ENCODE data around the gene ITSN2. TPM values are rescaled to one million over a fixed set of nuclear protein-coding genes. Genes with fewer than 3 reads are reported as not detected.

The ITSN2 gene
- total and polyA plus RNA-seq, 12 donors, result 35.1 to 108 (median 59.8) TPM

DNA sequence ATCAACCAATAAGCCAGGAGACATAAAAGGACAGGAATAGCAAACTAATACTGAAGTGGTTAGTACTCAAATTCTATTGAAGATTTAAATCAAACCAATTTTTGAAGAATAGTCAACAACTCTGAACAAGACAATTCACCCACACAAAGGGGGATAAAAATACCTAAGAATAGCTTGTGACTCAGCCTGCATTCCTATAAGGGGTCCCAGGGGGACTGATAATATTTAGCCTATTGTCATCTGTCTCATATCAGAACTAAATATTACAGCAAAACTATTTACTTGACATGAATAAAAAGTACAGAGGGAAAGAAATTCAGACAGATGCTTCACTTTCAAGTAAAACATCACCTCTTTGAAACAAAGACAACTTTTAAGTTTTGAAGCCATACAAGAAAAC lies 7.7 kb downstream of the ITSN2 start:
- DNase-seq, result no peak
- intact Hi-C loops (cut with DNase I), result no loop called here
- H3K4me1 ChIP-seq (replicated peaks in 1 of 2), result peaks cover 7 to 46% of the 10 kb centered on the region in 2 donors
- H3K9me3 ChIP-seq (replicated peaks in 1 of 3), result no peaks in the 10 kb centered on the region
- no peak overlapping the region for H3K27ac ChIP-seq
- TF ChIP-seq POLR2A (IDR thresholded peaks at IDR 0.05), result no peak
- TF ChIP-seq, protein P1, sequence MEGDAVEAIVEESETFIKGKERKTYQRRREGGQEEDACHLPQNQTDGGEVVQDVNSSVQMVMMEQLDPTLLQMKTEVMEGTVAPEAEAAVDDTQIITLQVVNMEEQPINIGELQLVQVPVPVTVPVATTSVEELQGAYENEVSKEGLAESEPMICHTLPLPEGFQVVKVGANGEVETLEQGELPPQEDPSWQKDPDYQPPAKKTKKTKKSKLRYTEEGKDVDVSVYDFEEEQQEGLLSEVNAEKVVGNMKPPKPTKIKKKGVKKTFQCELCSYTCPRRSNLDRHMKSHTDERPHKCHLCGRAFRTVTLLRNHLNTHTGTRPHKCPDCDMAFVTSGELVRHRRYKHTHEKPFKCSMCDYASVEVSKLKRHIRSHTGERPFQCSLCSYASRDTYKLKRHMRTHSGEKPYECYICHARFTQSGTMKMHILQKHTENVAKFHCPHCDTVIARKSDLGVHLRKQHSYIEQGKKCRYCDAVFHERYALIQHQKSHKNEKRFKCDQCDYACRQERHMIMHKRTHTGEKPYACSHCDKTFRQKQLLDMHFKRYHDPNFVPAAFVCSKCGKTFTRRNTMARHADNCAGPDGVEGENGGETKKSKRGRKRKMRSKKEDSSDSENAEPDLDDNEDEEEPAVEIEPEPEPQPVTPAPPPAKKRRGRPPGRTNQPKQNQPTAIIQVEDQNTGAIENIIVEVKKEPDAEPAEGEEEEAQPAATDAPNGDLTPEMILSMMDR (IDR thresholded peaks at IDR 0.05), result no peak
- no peaks in the 10 kb centered on the region for H3K27me3 ChIP-seq
- H3K4me3 ChIP-seq, result no peak overlapping the region
- H3K36me3 ChIP-seq (replicated peaks in 1 of 2), result no peaks in the 10 kb centered on the region

DNA sequence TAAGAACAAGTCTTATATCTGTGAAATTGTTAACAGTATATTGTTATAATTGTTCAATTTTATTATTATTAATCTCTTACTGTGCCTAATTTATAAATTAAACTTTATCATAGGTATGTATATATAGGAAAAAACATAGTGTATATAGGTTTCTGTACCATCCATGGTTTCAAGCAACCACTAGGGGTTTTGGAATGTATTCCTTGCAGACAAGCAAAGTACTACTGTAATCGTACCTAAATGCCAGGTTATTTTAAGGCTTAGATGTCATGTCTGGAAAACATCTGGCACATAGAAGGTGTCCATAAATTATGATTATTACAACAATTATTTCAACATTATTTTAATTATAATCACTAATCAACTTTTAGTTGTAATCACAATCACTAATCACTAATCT lies 8.4 kb downstream of the ITSN2 start:
- H3K9me3 ChIP-seq (replicated peaks in 1 of 3), result no peaks in the 10 kb centered on the region
- intact Hi-C loops (cut with DNase I), result no loop called here
- TF ChIP-seq, protein P1 (IDR thresholded peaks at IDR 0.05), result peak in 1 of 6 experiments; percentile 11
- no peak for TF ChIP-seq POLR2A (IDR thresholded peaks at IDR 0.05)
- DNase-seq, result no peak
- H3K4me3 ChIP-seq, result no peak overlapping the region
- H3K27me3 ChIP-seq, result no peaks in the 10 kb centered on the region
- no peak overlapping the region for H3K27ac ChIP-seq
- WGBS, 4 donors, result 23 to 29% (median 27%) methylated on average over 1 of the region's 1 CpG
- H3K36me3 ChIP-seq (replicated peaks in 1 of 2), result no peaks in the 10 kb centered on the region
- H3K4me1 ChIP-seq (replicated peaks in 1 of 2), result peaks cover 7 to 48% of the 10 kb centered on the region in 2 donors

DNA sequence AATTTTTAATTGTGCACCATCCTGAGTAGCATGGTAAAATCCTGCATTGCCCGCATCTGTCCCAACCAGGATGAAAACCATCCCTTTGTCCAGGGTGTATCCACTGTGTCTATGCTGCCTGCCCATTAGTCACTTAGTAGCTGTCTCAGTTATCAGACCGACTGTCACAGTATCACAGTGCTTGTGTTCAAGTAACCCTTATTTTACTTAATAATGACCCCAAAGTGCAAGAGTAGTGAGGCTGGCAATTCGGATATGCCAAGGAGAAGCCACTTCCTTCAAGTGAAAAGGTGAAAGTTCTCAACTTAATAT lies 8.8 kb downstream of the ITSN2 start:
- Histone ChIP-seq H3K9me3 (replicated peaks in 1 of 3) (no peaks in the 10 kb centered on the region), H3K36me3 (replicated peaks in 1 of 2) (no peaks in the 10 kb centered on the region), H3K27ac (no peak overlapping the region), H3K27me3 (no peaks in the 10 kb centered on the region), H3K4me3 (no peak overlapping the region), H3K4me1 (replicated peaks in 1 of 2) (peaks cover 7 to 50% of the 10 kb centered on the region in 2 donors)
- intact Hi-C loops (cut with DNase I), result no loop called here
- DNase-seq, result no peak
- no peak for TF ChIP-seq POLR2A (IDR thresholded peaks at IDR 0.05)
- TF ChIP-seq, protein P1 (IDR thresholded peaks at IDR 0.05), result no peak
- 44 to 59% (median 54%) methylated on average over 3 of the region's 3 CpGs for WGBS, 4 donors

DNA sequence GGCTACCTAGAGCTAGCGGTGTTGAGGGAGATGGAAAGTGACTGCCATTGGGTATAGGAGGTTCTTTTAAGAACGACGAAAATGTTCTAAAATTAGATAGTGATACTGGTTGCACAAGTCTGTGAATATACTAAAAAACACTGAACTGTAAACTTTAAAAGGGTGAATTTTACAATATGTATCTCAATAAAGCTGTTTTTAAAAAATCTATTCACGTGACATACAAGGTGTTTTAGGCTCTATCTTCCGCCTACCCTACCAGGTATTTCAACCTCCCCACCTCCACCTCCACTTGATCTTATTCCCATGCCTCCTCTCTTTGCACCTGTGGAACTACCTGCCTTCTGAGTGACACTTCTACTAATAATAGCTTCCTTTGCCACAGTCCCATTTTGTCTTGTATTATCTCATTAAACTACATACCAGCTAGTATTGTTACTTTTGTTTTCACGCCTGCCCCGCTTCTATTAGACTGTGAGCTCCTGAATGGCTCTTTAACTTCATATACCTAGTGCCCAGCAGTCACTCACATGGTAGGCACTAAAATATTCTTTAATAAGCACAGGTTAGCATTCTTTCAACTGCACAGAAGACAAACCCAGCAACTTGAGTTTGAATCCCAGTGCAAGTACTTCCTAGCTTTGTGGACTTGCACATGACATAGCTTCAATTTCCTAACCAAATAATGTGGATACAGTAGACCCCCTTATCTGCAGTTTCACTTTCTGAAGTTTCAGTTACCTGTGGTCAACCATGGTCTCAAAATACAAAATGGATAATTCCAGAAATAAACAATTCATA lies 9.3 kb downstream of the ITSN2 start:
- H3K27me3 ChIP-seq, result no peaks in the 10 kb centered on the region
- no peaks in the 10 kb centered on the region for H3K9me3 ChIP-seq (replicated peaks in 1 of 3)
- no peak overlapping the region for H3K27ac ChIP-seq
- no peaks in the 10 kb centered on the region for H3K36me3 ChIP-seq (replicated peaks in 1 of 2)
- TF ChIP-seq, protein P1 (IDR thresholded peaks at IDR 0.05), result no peak
- TF ChIP-seq POLR2A (IDR thresholded peaks at IDR 0.05), result no peak
- DNase-seq, result no peak
- intact Hi-C loops (cut with DNase I), result no loop called here
- H3K4me3 ChIP-seq, result no peak overlapping the region
- 86 to 89% (median 88%) methylated on average over 7 of the region's 7 CpGs for WGBS, 4 donors
- peaks cover 7 to 55% of the 10 kb centered on the region in 2 donors for H3K4me1 ChIP-seq (replicated peaks in 1 of 2)
